ENCODE measurements around the gene ITGAV.
A peak's percentile ranks its signal among the peaks of the same experiment; 100 is the strongest.

Gene ITGAV

DNA sequence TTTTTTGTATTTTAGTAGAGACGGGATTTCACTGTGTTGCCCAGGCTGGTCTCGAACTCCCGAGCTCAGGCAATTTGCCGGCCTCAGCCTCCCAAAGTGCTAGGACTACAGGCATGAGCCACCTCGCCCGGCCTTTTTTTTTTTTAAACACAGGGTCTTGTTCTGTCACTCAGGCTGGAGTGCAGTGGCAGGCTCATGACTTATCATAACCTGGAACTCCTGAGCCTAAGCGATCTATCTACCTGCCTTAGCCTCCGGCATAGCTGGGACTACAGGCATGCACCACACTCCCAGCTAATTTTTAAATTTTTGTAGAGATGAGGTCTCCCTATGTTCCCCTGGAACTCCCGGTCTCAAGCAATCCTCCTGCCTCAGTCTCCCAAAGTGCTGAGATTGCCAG is 1.4 kb upstream of the ITGAV start:
- Histone ChIP-seq H3K4me1 (ENCODE audit: low read length) (peaks cover 11% of the 10 kb centered on the region), H3K27me3 (ENCODE audit: low read depth, low read length) (no peaks in the 10 kb centered on the region), H3K9me3 (ENCODE audit: insufficient read depth, low read length) (no peaks in the 10 kb centered on the region), H3K4me3 (ENCODE audit: low read length) (no peak overlapping the region), H4K20me1 (ENCODE audit: insufficient read depth, low read length) (no peaks in the 10 kb centered on the region), H3K27ac (ENCODE audit: low read length) (no peak overlapping the region), H3K79me2 (ENCODE audit: low read length) (peaks cover 2% of the 10 kb centered on the region; the same call in 1 of the 2 replicates), H3K4me2 (ENCODE audit: low read length) (no peak overlapping the region), H3K36me3 (replicated peaks; ENCODE audit: low read depth, low read length) (no peaks in the 10 kb centered on the region), H2AFZ (ENCODE audit: low read depth, low read length) (no peak overlapping the region), H3K9ac (ENCODE audit: low read length) (no peak overlapping the region)
- TF ChIP-seq, protein P1, sequence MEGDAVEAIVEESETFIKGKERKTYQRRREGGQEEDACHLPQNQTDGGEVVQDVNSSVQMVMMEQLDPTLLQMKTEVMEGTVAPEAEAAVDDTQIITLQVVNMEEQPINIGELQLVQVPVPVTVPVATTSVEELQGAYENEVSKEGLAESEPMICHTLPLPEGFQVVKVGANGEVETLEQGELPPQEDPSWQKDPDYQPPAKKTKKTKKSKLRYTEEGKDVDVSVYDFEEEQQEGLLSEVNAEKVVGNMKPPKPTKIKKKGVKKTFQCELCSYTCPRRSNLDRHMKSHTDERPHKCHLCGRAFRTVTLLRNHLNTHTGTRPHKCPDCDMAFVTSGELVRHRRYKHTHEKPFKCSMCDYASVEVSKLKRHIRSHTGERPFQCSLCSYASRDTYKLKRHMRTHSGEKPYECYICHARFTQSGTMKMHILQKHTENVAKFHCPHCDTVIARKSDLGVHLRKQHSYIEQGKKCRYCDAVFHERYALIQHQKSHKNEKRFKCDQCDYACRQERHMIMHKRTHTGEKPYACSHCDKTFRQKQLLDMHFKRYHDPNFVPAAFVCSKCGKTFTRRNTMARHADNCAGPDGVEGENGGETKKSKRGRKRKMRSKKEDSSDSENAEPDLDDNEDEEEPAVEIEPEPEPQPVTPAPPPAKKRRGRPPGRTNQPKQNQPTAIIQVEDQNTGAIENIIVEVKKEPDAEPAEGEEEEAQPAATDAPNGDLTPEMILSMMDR (IDR thresholded peaks at IDR 0.05; ENCODE audit: low read depth, low read length) = no peak
- no peak for TF ChIP-seq EZH2phosphoT487 (IDR thresholded peaks at IDR 0.05; ENCODE audit: low read depth)

DNA sequence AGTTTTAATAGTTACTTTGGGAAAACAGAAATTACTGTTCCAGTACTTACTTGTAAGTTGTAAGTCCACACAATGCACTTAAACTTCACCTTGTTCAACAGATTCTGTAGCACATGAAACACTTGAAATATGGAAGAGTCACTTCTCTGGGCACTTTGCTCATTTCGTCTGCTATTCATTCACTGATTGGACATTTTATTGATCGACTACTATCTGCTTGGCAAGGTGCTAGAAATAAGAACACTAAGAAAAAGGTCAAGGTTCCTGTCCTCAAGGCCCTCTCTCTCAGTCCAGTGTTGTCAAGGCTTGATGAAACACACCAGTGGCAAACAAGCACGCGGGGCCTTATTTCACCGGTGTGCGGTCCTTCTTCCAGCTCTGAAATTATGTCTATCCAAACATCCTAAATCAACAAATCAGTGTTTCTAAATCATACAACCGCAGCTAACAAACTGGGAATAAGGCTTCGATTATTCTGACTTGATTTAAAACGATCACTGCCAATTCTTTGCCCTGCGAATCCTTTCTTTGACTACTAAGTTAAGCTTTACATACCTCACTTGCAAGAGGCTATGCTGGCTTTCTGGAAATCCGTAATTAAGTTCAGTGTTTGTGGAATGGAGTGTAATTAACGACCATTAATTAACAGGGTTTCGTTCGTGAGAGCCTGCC is 780 bp upstream of the ITGAV start:
- Histone ChIP-seq H3K4me1 (ENCODE audit: low read length) (peaks cover 11% of the 10 kb centered on the region), H3K9ac (ENCODE audit: low read length) (peak overlapping the region; percentile 81), H3K36me3 (replicated peaks; ENCODE audit: low read depth, low read length) (no peaks in the 10 kb centered on the region), H3K27ac (ENCODE audit: low read length) (peak overlapping the region; percentile 34; the same call in 1 of the 2 replicates), H3K79me2 (ENCODE audit: low read length) (peaks cover 2% of the 10 kb centered on the region; the same call in 1 of the 2 replicates), H2AFZ (ENCODE audit: low read depth, low read length) (peak overlapping the region; percentile 85), H4K20me1 (ENCODE audit: insufficient read depth, low read length) (no peaks in the 10 kb centered on the region), H3K27me3 (ENCODE audit: low read depth, low read length) (no peaks in the 10 kb centered on the region), H3K4me2 (ENCODE audit: low read length) (peak overlapping the region; percentile 74), H3K9me3 (ENCODE audit: insufficient read depth, low read length) (no peaks in the 10 kb centered on the region), H3K4me3 (ENCODE audit: low read length) (peak overlapping the region; percentile 82)
- TF ChIP-seq, protein P1 (IDR thresholded peaks at IDR 0.05; ENCODE audit: low read depth, low read length) = no peak
- no peak for TF ChIP-seq EZH2phosphoT487 (IDR thresholded peaks at IDR 0.05; ENCODE audit: low read depth)

DNA sequence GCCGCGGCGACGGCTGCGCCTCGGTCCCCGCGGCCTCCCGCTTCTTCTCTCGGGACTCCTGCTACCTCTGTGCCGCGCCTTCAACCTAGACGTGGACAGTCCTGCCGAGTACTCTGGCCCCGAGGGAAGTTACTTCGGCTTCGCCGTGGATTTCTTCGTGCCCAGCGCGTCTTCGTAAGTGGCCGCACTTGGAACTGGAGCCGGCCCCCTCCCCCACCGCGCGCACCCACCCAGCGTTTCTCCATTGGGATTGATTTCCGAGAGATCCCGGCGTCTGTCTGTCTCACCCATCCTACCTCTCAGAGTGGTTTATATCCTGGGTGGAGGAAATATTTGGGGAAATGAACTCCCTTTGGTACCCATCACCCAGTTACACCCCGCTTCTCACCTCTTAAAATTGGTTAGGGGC is 498 bp downstream of the ITGAV start:
- Histone ChIP-seq H3K36me3 (replicated peaks; ENCODE audit: low read depth, low read length) (no peaks in the 10 kb centered on the region), H4K20me1 (ENCODE audit: insufficient read depth, low read length) (no peaks in the 10 kb centered on the region), H3K9me3 (ENCODE audit: insufficient read depth, low read length) (no peaks in the 10 kb centered on the region), H3K4me1 (ENCODE audit: low read length) (peaks cover 11% of the 10 kb centered on the region), H2AFZ (ENCODE audit: low read depth, low read length) (peak overlapping the region; percentile 85), H3K27ac (ENCODE audit: low read length) (peak overlapping the region; percentile 34), H3K79me2 (ENCODE audit: low read length) (peaks cover 2% of the 10 kb centered on the region; the same call in 1 of the 2 replicates), H3K4me3 (ENCODE audit: low read length) (peak overlapping the region; percentile 82), H3K27me3 (ENCODE audit: low read depth, low read length) (no peaks in the 10 kb centered on the region), H3K9ac (ENCODE audit: low read length) (peak overlapping the region; percentile 81), H3K4me2 (ENCODE audit: low read length) (peak overlapping the region; percentile 74)
- TF ChIP-seq, protein P1 (IDR thresholded peaks at IDR 0.05; ENCODE audit: low read depth, low read length) = no peak
- no peak for TF ChIP-seq EZH2phosphoT487 (IDR thresholded peaks at IDR 0.05; ENCODE audit: low read depth)

DNA sequence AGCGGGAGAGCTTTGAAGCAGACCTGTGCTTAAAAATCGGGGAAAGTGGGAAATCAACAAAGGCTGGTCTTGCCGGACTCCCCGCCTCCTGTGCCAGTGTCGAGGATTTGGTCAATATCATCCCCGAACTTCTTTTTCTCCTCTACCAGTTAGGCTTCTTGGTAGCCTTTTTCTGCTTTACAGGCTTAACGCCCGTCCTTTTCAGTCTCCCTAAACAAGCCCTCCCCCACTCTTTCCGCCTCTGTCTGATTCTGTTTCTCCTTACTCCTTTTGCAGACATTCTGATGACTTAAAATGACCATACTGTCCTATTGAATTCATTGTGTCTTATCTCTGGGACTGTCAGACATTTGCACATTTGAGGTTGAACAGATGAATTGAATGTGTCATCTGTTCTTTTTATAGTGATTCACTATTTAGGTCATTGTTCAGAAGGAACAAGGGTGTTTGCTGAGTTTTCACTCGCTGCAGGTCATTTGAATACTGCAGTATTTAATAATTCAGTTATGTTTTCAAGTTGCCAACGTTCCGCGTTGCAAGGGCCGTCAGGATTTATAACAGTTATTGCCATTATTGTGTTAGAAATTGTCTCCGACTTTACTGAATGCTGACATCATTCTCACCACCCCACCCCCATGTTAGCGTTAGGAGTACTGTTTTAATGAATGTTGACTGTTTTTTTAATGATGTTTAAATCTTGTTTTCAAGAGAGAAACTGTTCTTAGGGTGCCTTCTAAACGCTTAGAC is 1.1 kb downstream of the ITGAV start:
- no peak for TF ChIP-seq EZH2phosphoT487 (IDR thresholded peaks at IDR 0.05; ENCODE audit: low read depth)
- TF ChIP-seq, protein P1 (IDR thresholded peaks at IDR 0.05; ENCODE audit: low read depth, low read length) = no peak
- H3K4me1 ChIP-seq (ENCODE audit: low read length) = peaks cover 11% of the 10 kb centered on the region
- H3K4me3 ChIP-seq (ENCODE audit: low read length) = peak overlapping the region; percentile 82
- no peaks in the 10 kb centered on the region for H3K27me3 ChIP-seq (ENCODE audit: low read depth, low read length)
- H3K4me2 ChIP-seq (ENCODE audit: low read length) = peak overlapping the region; percentile 74
- H3K9ac ChIP-seq (ENCODE audit: low read length) = peak overlapping the region; percentile 81
- peak overlapping the region; percentile 85 for H2AFZ ChIP-seq (ENCODE audit: low read depth, low read length)
- H3K27ac ChIP-seq (ENCODE audit: low read length) = no peak overlapping the region
- H3K79me2 ChIP-seq (ENCODE audit: low read length) = peaks cover 2% of the 10 kb centered on the region; the same call in 1 of the 2 replicates
- no peaks in the 10 kb centered on the region for H3K9me3 ChIP-seq (ENCODE audit: insufficient read depth, low read length)
- no peaks in the 10 kb centered on the region for H4K20me1 ChIP-seq (ENCODE audit: insufficient read depth, low read length)
- H3K36me3 ChIP-seq (replicated peaks; ENCODE audit: low read depth, low read length) = no peaks in the 10 kb centered on the region
